C4-2B (cell line): ENCODE data around the gene LOXL4.

Experiments used
- H3K27ac ChIP-seq: fragments of 450-650 bp; 2 replicates; pipeline ENCODE4 v1.5.1; 2017
- ZFX ChIP-seq: fragments of 450-650 bp; IDR thresholded peaks from 2 replicates; pipeline ENCODE4 v1.6.1; 2017
- TF ChIP-seq, protein P1 (sequence below): fragments of 450-650 bp; conservative IDR thresholded peaks from 2 replicates; pipeline ENCODE4 v1.5.1; 2017; ENCODE audit warnings: mild to moderate bottlenecking

Gene LOXL4

DNA sequence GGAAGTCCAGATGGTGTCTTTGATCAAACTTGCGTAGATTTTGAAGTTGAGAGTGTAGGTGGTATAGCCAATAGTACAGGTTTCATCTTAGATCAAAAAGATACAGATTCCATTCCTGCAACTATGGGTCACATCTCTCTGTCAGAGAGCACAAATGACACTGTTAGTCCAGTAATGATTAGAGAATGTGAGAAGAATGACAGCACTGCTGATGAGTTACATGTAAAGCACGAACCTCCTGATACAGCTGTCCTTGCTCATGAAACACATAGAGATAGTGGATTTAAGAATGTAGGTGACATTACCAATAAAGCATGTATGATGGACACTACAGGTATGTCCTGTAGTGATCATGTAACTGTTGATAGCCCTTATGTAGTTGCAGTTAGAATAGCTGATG lies 59.1 kb downstream of the LOXL4 start:
- no peak for TF ChIP-seq ZFX
- TF ChIP-seq, protein P1, sequence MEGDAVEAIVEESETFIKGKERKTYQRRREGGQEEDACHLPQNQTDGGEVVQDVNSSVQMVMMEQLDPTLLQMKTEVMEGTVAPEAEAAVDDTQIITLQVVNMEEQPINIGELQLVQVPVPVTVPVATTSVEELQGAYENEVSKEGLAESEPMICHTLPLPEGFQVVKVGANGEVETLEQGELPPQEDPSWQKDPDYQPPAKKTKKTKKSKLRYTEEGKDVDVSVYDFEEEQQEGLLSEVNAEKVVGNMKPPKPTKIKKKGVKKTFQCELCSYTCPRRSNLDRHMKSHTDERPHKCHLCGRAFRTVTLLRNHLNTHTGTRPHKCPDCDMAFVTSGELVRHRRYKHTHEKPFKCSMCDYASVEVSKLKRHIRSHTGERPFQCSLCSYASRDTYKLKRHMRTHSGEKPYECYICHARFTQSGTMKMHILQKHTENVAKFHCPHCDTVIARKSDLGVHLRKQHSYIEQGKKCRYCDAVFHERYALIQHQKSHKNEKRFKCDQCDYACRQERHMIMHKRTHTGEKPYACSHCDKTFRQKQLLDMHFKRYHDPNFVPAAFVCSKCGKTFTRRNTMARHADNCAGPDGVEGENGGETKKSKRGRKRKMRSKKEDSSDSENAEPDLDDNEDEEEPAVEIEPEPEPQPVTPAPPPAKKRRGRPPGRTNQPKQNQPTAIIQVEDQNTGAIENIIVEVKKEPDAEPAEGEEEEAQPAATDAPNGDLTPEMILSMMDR, result no peak
- H3K27ac ChIP-seq, result no peak overlapping the region

DNA sequence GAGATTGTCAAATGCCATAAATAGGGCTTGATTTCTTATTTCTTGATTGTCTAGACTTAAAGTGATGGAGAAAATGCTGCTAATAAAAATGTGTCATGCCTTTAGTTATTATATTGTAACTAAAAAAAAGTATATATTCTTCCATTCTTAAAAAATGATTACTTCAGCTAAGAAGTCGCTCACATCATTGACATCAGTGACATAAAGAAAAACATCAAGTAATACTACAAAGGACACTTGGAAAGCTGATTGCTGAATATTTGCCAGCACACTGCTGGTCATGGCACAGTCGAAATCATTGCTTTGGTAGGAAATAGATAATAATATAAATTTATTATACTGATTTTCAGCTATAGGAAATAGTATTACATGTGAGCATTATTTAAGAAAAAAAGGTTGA lies 62.6 kb downstream of the LOXL4 start:
- TF ChIP-seq, protein P1, result no peak
- TF ChIP-seq ZFX, result no peak
- H3K27ac ChIP-seq, result no peak overlapping the region

- TF ChIP-seq, protein P1, result no peak
- TF ChIP-seq ZFX, result no peak
- no peak overlapping the region for H3K27ac ChIP-seq
Observed at GRCh38 chr10:98202378-98202777, 65.6 kb downstream of the LOXL4 start.

DNA sequence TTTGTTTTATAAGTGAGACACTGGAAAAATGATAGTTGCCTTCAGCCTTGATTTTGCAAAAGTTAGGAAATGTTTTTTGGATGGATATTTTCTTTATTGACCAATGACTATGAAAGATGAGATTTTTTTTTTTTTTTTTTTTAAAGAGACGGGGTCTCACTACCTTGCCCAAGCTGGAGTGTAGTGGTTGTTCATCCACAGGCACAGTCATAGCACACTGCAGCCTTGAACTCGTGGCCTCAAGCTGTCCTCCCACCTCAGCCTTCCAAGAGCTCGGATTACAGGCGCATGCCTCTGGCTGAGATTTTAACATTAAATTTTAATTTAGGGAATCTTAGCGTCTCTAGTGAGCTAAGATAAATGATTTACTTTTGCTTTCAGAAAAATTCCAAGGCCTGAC lies 66.2 kb downstream of the LOXL4 start:
- TF ChIP-seq, protein P1, result no peak
- no peak for TF ChIP-seq ZFX
- no peak overlapping the region for H3K27ac ChIP-seq
